ENCODE results near the gene CADPS.

GRCh38 chr3:62688812-62689211, 186.4 kb downstream of the CADPS start:
- no peak for TF ChIP-seq PBX3 (IDR thresholded peaks at IDR 0.05)
- TF ChIP-seq GATA3 (IDR thresholded peaks at IDR 0.05; ENCODE audit: borderline replicate concordance): no peak
- no peak for TF ChIP-seq SREBF2 (IDR thresholded peaks at IDR 0.05)
- no peak for TF ChIP-seq CTCF (IDR thresholded peaks at IDR 0.05)
- TF ChIP-seq ZSCAN20 (CRISPR knock-in tag; IDR thresholded peaks at IDR 0.05): no peak
- no peak for TF ChIP-seq NR3C1 (IDR thresholded peaks at IDR 0.05)
- TF ChIP-seq POLR2A (IDR thresholded peaks at IDR 0.05; ENCODE audit: low read length): no peak
- no peak for TF ChIP-seq JUNB (IDR thresholded peaks at IDR 0.05)
- no peak for TF ChIP-seq TP53 (CRISPR knock-in tag; IDR thresholded peaks at IDR 0.05)
- TF ChIP-seq RCOR1 (IDR thresholded peaks at IDR 0.05; ENCODE audit: low read depth, low read length): no peak
- no peak for TF ChIP-seq KDM1A (IDR thresholded peaks at IDR 0.05; ENCODE audit: low read depth)
- TF ChIP-seq ZFP36 (IDR thresholded peaks at IDR 0.05; ENCODE audit: borderline replicate concordance, partially characterized antibody): no peak
- no peak for TF ChIP-seq RNF2 (IDR thresholded peaks at IDR 0.05; ENCODE audit: borderline replicate concordance, low read depth)
- TF ChIP-seq REST (IDR thresholded peaks at IDR 0.05): no peak

Measured in A549 (cell line).